ENCODE measurements around the gene AIF1. TPM values are rescaled to one million over a fixed set of nuclear protein-coding genes. Genes with fewer than 3 reads are reported as not detected.

AIF1 gene
- polyA plus RNA-seq, 1 donor (not counting 4 experiments of a cell fraction or from before 2014, with no cell fraction given): not detected

- Histone ChIP-seq H3K79me2 (ENCODE audit: control insufficient read depth, insufficient read depth, low read length) (peaks cover 59% of the 10 kb centered on the region), H2AFZ (ENCODE audit: control insufficient read depth, low read length) (no peak overlapping the region), H3K4me2 (ENCODE audit: control insufficient read depth, extremely low read depth, insufficient read depth, low read depth, low read length) (peak overlapping the region; percentile 99), H3K9me1 (ENCODE audit: control insufficient read depth, extremely low read depth, insufficient read depth, low read length) (peaks cover 2% of the 10 kb centered on the region), H4K20me1 (ENCODE audit: control insufficient read depth, extremely low read depth, insufficient read depth, low read length) (peaks cover 26% of the 10 kb centered on the region), H3K9ac (ENCODE audit: control insufficient read depth, extremely low read depth, insufficient read depth, low read length) (peak overlapping the region; percentile 94), H3K9me3 (ENCODE audit: control insufficient read depth, low read depth, low read length) (no peaks in the 10 kb centered on the region), H3K4me1 (ENCODE audit: control insufficient read depth, extremely low read depth, insufficient read depth, low read length) (peaks cover 14% of the 10 kb centered on the region), H3K27me3 (ENCODE audit: control insufficient read depth, extremely low read depth, insufficient read depth, low read length) (no peaks in the 10 kb centered on the region), H3K36me3 (ENCODE audit: control insufficient read depth in 2 of 2, extremely low read depth in 1 of 2, insufficient read depth in 2 of 2, low read length in 2 of 2) (peaks cover 31 to 46% of the 10 kb centered on the region in 2 experiments), H3K27ac (ENCODE audit: control insufficient read depth, insufficient read depth, low read length) (peak overlapping the region; percentile 81), H3K4me3 (ENCODE audit: control insufficient read depth in 2 of 3, extremely low read depth in 1 of 3, insufficient read depth in 2 of 3, low read depth in 1 of 3, low read length in 3 of 3) (peak overlapping the region; percentile 84 to 99 (median 88))
- FAIRE-seq (no peak), DNase-seq (ENCODE audit: low read depth, low spot score) (no peak)
- dilution Hi-C loops (cut with MboI; ENCODE audit: extremely low pct_ligation_motif_present, low sequenced_read_pairs): no loop called here
- TF ChIP-seq EZH2 (IDR thresholded peaks at IDR 0.05; ENCODE audit: low read length): no peak
- no peak for TF ChIP-seq CTCF (optimal IDR thresholded peaks at IDR 0.05 in 1 of 3, IDR thresholded peaks at IDR 0.05 in 1 of 3, conservative IDR thresholded peaks at IDR 0.05 in 1 of 3; ENCODE audit: extremely low read depth in 1 of 3, insufficient read depth in 2 of 3, low read length in 3 of 3)
Measured at GRCh38 chr6:31621991-31622390, 7.0 kb downstream of the AIF1 start.

GRCh38 chr6:31622684-31623091 is 7.7 kb downstream of the AIF1 start:
- no peak for FAIRE-seq
- H3K36me3 ChIP-seq (ENCODE audit: control insufficient read depth in 2 of 2, extremely low read depth in 1 of 2, insufficient read depth in 2 of 2, low read length in 2 of 2): peaks cover 38 to 53% of the 10 kb centered on the region in 2 experiments
- no peak for TF ChIP-seq EZH2 (IDR thresholded peaks at IDR 0.05; ENCODE audit: low read length)
- no peak for TF ChIP-seq CTCF (optimal IDR thresholded peaks at IDR 0.05 in 1 of 3, IDR thresholded peaks at IDR 0.05 in 1 of 3, conservative IDR thresholded peaks at IDR 0.05 in 1 of 3; ENCODE audit: extremely low read depth in 1 of 3, insufficient read depth in 2 of 3, low read length in 3 of 3)

More at GRCh38 chr6:31622684-31623091, 7.7 kb downstream of the AIF1 start:
- Histone ChIP-seq H3K9me3 (ENCODE audit: control insufficient read depth, low read depth, low read length) (no peaks in the 10 kb centered on the region), H3K9me1 (ENCODE audit: control insufficient read depth, extremely low read depth, insufficient read depth, low read length) (peaks cover 2% of the 10 kb centered on the region), H2AFZ (ENCODE audit: control insufficient read depth, low read length) (no peak overlapping the region), H4K20me1 (ENCODE audit: control insufficient read depth, extremely low read depth, insufficient read depth, low read length) (peaks cover 26% of the 10 kb centered on the region), H3K27me3 (ENCODE audit: control insufficient read depth, extremely low read depth, insufficient read depth, low read length) (no peaks in the 10 kb centered on the region), H3K4me1 (ENCODE audit: control insufficient read depth, extremely low read depth, insufficient read depth, low read length) (peaks cover 14% of the 10 kb centered on the region), H3K79me2 (ENCODE audit: control insufficient read depth, insufficient read depth, low read length) (peaks cover 66% of the 10 kb centered on the region), H3K4me2 (ENCODE audit: control insufficient read depth, extremely low read depth, insufficient read depth, low read depth, low read length) (peak overlapping the region; percentile 99), H3K9ac (ENCODE audit: control insufficient read depth, extremely low read depth, insufficient read depth, low read length) (peak overlapping the region; percentile 94), H3K27ac (ENCODE audit: control insufficient read depth, insufficient read depth, low read length) (peak overlapping the region; percentile 81), H3K4me3 (ENCODE audit: control insufficient read depth in 2 of 3, extremely low read depth in 1 of 3, insufficient read depth in 2 of 3, low read depth in 1 of 3, low read length in 3 of 3) (peak overlapping the region; percentile 84 to 99 (median 88))
- dilution Hi-C loops (cut with MboI; ENCODE audit: extremely low pct_ligation_motif_present, low sequenced_read_pairs): no loop called here
- no peak for DNase-seq (ENCODE audit: low read depth, low spot score)
